KMS-11 (cell line): ENCODE data around the gene CLSTN1.

ENCODE experiments used
- H2AFZ ChIP-seq: fragments of 200-600 bp; sonication (generic); 2 replicates; pipeline ENCODE4 v1.6.1; 2016; ENCODE audit warnings: antibody characterized with exemption, mixed run types, low read depth
- H3K27ac ChIP-seq: fragments of 200-600 bp; sonication (generic); 2 replicates; pipeline ENCODE4 v1.6.1; 2016; ENCODE audit warnings: mild to moderate bottlenecking, mixed run types
- H3K27me3 ChIP-seq: fragments of 200-600 bp; sonication (generic); 2 replicates; pipeline ENCODE4 v1.6.1; 2017; ENCODE audit warnings: mild to moderate bottlenecking, low read depth, mixed run types, moderate library complexity; ENCODE audit not compliant: insufficient read depth
- H3K36me3 ChIP-seq: fragments of 200-600 bp; sonication (generic); 2 replicates; pipeline ENCODE4 v1.6.1; 2017; ENCODE audit warnings: mild to moderate bottlenecking, mixed run types; ENCODE audit not compliant: insufficient read depth
- H3K4me1 ChIP-seq: fragments of 200-600 bp; sonication (generic); 2 replicates; pipeline ENCODE4 v1.6.1; 2016; ENCODE audit warnings: mild to moderate bottlenecking, low read depth, mixed run types; ENCODE audit not compliant: poor library complexity, severe bottlenecking
- H3K4me2 ChIP-seq: fragments of 200-600 bp; sonication (generic); 2 replicates; pipeline ENCODE4 v1.7.0; 2016; ENCODE audit warnings: mild to moderate bottlenecking, mixed run types
- H3K4me3 ChIP-seq: fragments of 200-600 bp; sonication (generic); IDR thresholded peaks from 2 replicates; pipeline ENCODE4 v1.6.1; 2017; ENCODE audit warnings: low read depth, low read length, mixed read lengths; ENCODE audit not compliant: insufficient read depth
- H3K79me2 ChIP-seq: fragments of 200-600 bp; sonication (generic); 2 replicates; pipeline ENCODE4 v1.6.1; 2016; ENCODE audit warnings: low read depth, mixed run types; ENCODE audit not compliant: insufficient read depth
- H3K9ac ChIP-seq: fragments of 200-600 bp; sonication (generic); 2 replicates; pipeline ENCODE4 v1.6.1; 2016; ENCODE audit warnings: mild to moderate bottlenecking, mixed run types
- H4K20me1 ChIP-seq: fragments of 200-600 bp; sonication (generic); 2 replicates; pipeline ENCODE4 v1.6.1; 2016; ENCODE audit warnings: mild to moderate bottlenecking, mixed run types; ENCODE audit not compliant: insufficient read depth
- TF ChIP-seq, protein P1 (sequence below): fragments of 200-600 bp; sonication (generic); conservative IDR thresholded peaks from 2 replicates; pipeline ENCODE4 v1.6.1; 2017; ENCODE audit warnings: low read depth, mild to moderate bottlenecking, antibody characterized with exemption, low read length, moderate library complexity, mixed read lengths

Gene CLSTN1

DNA sequence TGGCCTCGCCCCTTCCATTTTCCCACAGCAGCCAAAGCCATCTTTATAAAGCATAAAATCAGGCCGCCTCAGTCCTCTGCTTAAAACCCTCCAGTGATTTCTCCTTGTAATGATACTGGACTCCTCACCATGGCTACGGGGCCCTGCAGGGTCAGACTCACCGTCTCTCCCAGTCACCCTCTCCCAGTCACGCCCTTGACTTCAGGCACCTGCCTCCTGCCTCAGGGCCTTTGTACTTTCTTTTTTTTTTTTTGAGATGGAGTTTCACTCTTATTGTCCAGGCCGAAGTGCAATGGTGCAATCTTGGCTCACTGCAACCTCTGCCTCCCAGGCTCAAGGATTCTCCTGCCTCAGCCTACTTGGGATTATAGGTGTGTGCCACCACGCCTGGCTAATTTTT, 124.4 kb downstream of the CLSTN1 start:
- H4K20me1 ChIP-seq = no peaks in the 10 kb centered on the region
- H3K4me3 ChIP-seq = no peak overlapping the region
- no peak overlapping the region for H2AFZ ChIP-seq
- H3K4me1 ChIP-seq = no peaks in the 10 kb centered on the region
- H3K27ac ChIP-seq = no peak overlapping the region
- no peaks in the 10 kb centered on the region for H3K79me2 ChIP-seq
- TF ChIP-seq, protein P1, sequence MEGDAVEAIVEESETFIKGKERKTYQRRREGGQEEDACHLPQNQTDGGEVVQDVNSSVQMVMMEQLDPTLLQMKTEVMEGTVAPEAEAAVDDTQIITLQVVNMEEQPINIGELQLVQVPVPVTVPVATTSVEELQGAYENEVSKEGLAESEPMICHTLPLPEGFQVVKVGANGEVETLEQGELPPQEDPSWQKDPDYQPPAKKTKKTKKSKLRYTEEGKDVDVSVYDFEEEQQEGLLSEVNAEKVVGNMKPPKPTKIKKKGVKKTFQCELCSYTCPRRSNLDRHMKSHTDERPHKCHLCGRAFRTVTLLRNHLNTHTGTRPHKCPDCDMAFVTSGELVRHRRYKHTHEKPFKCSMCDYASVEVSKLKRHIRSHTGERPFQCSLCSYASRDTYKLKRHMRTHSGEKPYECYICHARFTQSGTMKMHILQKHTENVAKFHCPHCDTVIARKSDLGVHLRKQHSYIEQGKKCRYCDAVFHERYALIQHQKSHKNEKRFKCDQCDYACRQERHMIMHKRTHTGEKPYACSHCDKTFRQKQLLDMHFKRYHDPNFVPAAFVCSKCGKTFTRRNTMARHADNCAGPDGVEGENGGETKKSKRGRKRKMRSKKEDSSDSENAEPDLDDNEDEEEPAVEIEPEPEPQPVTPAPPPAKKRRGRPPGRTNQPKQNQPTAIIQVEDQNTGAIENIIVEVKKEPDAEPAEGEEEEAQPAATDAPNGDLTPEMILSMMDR = no peak
- no peaks in the 10 kb centered on the region for H3K36me3 ChIP-seq
- no peak overlapping the region for H3K4me2 ChIP-seq
- no peak overlapping the region for H3K9ac ChIP-seq
- no peaks in the 10 kb centered on the region for H3K27me3 ChIP-seq

DNA sequence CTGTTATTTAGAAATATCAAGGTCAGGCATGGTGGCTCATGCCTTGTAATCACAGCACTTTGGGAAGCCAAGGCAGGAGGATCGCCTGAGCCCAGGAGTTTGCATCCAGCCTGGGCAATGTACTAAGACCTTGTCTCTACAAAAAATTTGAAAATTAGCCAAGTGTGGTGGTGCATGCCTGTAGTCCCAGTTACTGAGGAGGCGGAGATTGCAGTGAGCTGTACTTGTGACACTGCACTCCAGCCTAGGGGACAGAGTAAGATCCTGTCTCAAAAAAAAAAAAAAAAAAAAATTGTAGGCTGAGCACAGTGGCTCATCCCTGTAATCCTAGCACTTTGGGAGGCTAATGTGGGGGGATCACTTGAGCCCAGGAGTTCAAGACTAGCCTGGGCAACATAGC, 127.0 kb downstream of the CLSTN1 start:
- H4K20me1 ChIP-seq = no peaks in the 10 kb centered on the region
- H3K4me2 ChIP-seq = no peak overlapping the region

DNA sequence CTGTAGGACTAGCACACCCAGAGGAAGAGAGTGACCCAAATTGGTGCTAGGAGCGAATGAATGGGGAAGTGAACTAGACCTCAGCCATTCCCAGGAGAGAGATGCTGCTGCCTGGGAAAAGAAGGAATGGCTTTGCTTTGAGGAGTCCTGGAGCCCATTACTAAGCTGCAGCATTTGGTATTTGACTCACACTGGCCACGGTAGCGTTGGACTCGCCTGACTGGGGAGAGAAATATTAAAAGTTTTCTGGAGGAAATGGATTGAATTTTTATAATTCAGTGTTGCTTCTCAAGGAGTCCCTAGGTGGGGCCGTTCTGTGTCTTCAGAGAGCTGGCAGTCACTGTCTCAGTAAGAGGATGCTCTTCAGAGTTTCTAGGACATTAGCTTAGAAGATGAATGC, 132.1 kb downstream of the CLSTN1 start:
- Histone ChIP-seq H3K4me2 (no peak overlapping the region), H3K79me2 (no peaks in the 10 kb centered on the region), H3K36me3 (no peaks in the 10 kb centered on the region), H3K4me1 (peaks cover 14% of the 10 kb centered on the region), H3K4me3 (no peak overlapping the region), H3K27me3 (peaks cover 22% of the 10 kb centered on the region; the same call in 1 of the 2 replicates), H3K27ac (no peak overlapping the region), H2AFZ (no peak overlapping the region), H3K9ac (no peak overlapping the region), H4K20me1 (no peaks in the 10 kb centered on the region)
- TF ChIP-seq, protein P1 = no peak

More for the DNA sequence above, 127.0 kb downstream of the CLSTN1 start:
- Histone ChIP-seq H3K27me3 (no peaks in the 10 kb centered on the region; the same call in 1 of the 2 replicates), H3K9ac (no peak overlapping the region), H3K36me3 (no peaks in the 10 kb centered on the region), H3K27ac (no peak overlapping the region), H3K79me2 (no peaks in the 10 kb centered on the region), H3K4me3 (no peak overlapping the region), H2AFZ (no peak overlapping the region), H3K4me1 (no peaks in the 10 kb centered on the region)
- TF ChIP-seq, protein P1 = no peak

DNA sequence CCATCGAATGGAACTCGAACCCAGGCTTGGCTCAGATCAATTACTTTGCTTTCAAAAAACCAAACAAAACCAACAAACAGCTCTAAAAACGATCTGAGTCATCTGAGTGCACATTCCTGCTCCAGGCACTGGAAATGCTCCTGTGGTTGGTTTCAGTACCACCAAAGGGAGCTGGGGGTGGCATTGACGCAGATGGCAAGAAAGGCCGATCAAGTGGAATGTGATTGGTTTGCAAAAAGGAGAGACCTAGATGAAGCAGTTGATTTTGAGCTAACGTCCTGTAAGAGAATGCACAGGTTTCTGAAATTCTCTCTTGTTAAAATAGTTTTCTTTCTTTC, 132.7 kb downstream of the CLSTN1 start:
- no peaks in the 10 kb centered on the region for H4K20me1 ChIP-seq
- TF ChIP-seq, protein P1 = no peak
- no peak overlapping the region for H3K9ac ChIP-seq
- no peaks in the 10 kb centered on the region for H3K36me3 ChIP-seq
- no peak overlapping the region for H3K4me2 ChIP-seq
- H3K27ac ChIP-seq = no peak overlapping the region
- H3K79me2 ChIP-seq = no peaks in the 10 kb centered on the region
- H3K4me1 ChIP-seq = peaks cover 14% of the 10 kb centered on the region
- no peak overlapping the region for H3K4me3 ChIP-seq
- no peak overlapping the region for H2AFZ ChIP-seq
- H3K27me3 ChIP-seq = peaks cover 22% of the 10 kb centered on the region; the same call in 1 of the 2 replicates
